ENCODE measurements around the gene OR11A1. TPM values are rescaled to one million over a fixed set of nuclear protein-coding genes. Genes with fewer than 3 reads are reported as not detected.
"Not testable (repeated sequence)": the region's sequence is repeated elsewhere in the genome, so short reads cannot be mapped to it uniquely, and the experiment has no call there.

OR11A1 gene
- total and polyA plus RNA-seq, 2 experiments from 2014 or later: not detected

- TF ChIP-seq CTCF (conservative IDR thresholded peaks at IDR 0.05; ENCODE audit: low read depth in 2 of 2): no peak
- TF ChIP-seq NANOG (IDR thresholded peaks at IDR 0.05; ENCODE audit: borderline replicate concordance): no peak
- TF ChIP-seq CREB1 (CRISPR knock-in tag; IDR thresholded peaks at IDR 0.05; ENCODE audit: low read depth): no peak
These were observed 17.9 kb downstream of the OR11A1 start, which contains the start of gene OR10C1 (continued) for GRCh38 chr6:29439006-29439405.

GRCh38 chr6:29436730-29437129 is 20.1 kb downstream of the OR11A1 start:
- not testable (repeated sequence) for H3F3A ChIP-seq (replicated peaks; ENCODE audit: low read depth); H3K4me2 ChIP-seq; H3K4me3 ChIP-seq; H3K9me2 ChIP-seq (ENCODE audit: insufficient read depth); H3K4me1 ChIP-seq (ENCODE audit: insufficient read depth); H3K36me3 ChIP-seq (ENCODE audit: insufficient read depth); H3K79me2 ChIP-seq (replicated peaks; ENCODE audit: insufficient read depth); H3K27ac Mint-ChIP-seq; H3K9me3 Mint-ChIP-seq; H3K4me1 Mint-ChIP-seq; H3K36me3 Mint-ChIP-seq (ENCODE audit: low read depth); H3K4me3 Mint-ChIP-seq; H3K27me3 Mint-ChIP-seq (ENCODE audit: insufficient read depth, low read depth, poor library complexity); H3K27me3 ChIP-seq (ENCODE audit: insufficient read depth); H3K27ac ChIP-seq (ENCODE audit: low read depth); H4K20me1 ChIP-seq (replicated peaks; ENCODE audit: insufficient read depth)
- H2AFZ ChIP-seq: peak overlapping the region; percentile 6; the same call in 1 of the 2 replicates
- peak; percentile 68 for ATAC-seq
- DNase-seq (ENCODE audit: low spot score): peak; percentile 66
- peak; percentile 56 to 73 for TF ChIP-seq CTCF (conservative IDR thresholded peaks at IDR 0.05; ENCODE audit: low read depth in 2 of 2)

GRCh38 chr6:29426654-29427053 is 30.2 kb downstream of the OR11A1 start:
- Mint-ChIP-seq H3K9me3 (no peaks in the 10 kb centered on the region), H3K36me3 (ENCODE audit: low read depth) (no peaks in the 10 kb centered on the region), H3K4me3 (no peak overlapping the region), H3K4me1 (peaks cover 16% of the 10 kb centered on the region; the same call in 2 of the 3 replicates), H3K27me3 (ENCODE audit: insufficient read depth, low read depth, poor library complexity) (peaks cover 2% of the 10 kb centered on the region), H3K27ac (no peak overlapping the region)
- no peak for ATAC-seq
- H2AFZ ChIP-seq: no peak overlapping the region
- DNase-seq (ENCODE audit: low spot score): no peak
- no peaks in the 10 kb centered on the region for H4K20me1 ChIP-seq (replicated peaks; ENCODE audit: insufficient read depth)
- H3K79me2 ChIP-seq (replicated peaks; ENCODE audit: insufficient read depth): no peaks in the 10 kb centered on the region
- no peaks in the 10 kb centered on the region for H3K36me3 ChIP-seq (ENCODE audit: insufficient read depth)
- no peak overlapping the region for H3K4me3 ChIP-seq
- H3K4me1 ChIP-seq (ENCODE audit: insufficient read depth): peaks cover 3% of the 10 kb centered on the region; the same call in 1 of the 2 replicates
- no peak overlapping the region for H3K4me2 ChIP-seq
- H3K27ac ChIP-seq (ENCODE audit: low read depth): no peak overlapping the region
- H3K27me3 ChIP-seq (ENCODE audit: insufficient read depth): no peaks in the 10 kb centered on the region
- no peaks in the 10 kb centered on the region for H3K9me2 ChIP-seq (ENCODE audit: insufficient read depth)
- TF ChIP-seq EZH2 (IDR thresholded peaks at IDR 0.05; ENCODE audit: low read depth, unreplicated experiment): no peak
- no peak for TF ChIP-seq ZNF331 (CRISPR knock-in tag; IDR thresholded peaks at IDR 0.05; ENCODE audit: low read depth)
- TF ChIP-seq EZH2phosphoT487 (IDR thresholded peaks at IDR 0.05; ENCODE audit: unreplicated experiment): no peak
- no peak for TF ChIP-seq ZNF114 (CRISPR knock-in tag; IDR thresholded peaks at IDR 0.05)
- no peak for TF ChIP-seq STAT1 (IDR thresholded peaks at IDR 0.05; ENCODE audit: unreplicated experiment)
- no peak for TF ChIP-seq CREB1 (CRISPR knock-in tag; IDR thresholded peaks at IDR 0.05; ENCODE audit: low read depth)
- TF ChIP-seq CTCF (conservative IDR thresholded peaks at IDR 0.05; ENCODE audit: low read depth in 2 of 2): 0 out of 4 replicates have a peak, but pooled peaks of 1 of the 2 experiments have one; percentile 15
- TF ChIP-seq NANOG (IDR thresholded peaks at IDR 0.05; ENCODE audit: borderline replicate concordance): no peak
- no peaks in the 10 kb centered on the region for H3F3A ChIP-seq (replicated peaks; ENCODE audit: low read depth)

Data from GM23338 (cell line).